ENCODE data around the gene MARK1. TPM values are rescaled to one million over a fixed set of nuclear protein-coding genes. Genes with fewer than 3 reads are reported as not detected.

The MARK1 gene
- total RNA-seq, 1 donor from 2014 or later, result 6.1 TPM

GRCh38 chr1:220687809-220688208 lies 159.9 kb downstream of the MARK1 start:
- Histone ChIP-seq H3K27me3 (ENCODE audit: control insufficient read depth, insufficient read depth, low read length) (peaks cover 3% of the 10 kb centered on the region), H3K36me3 (ENCODE audit: control insufficient read depth, insufficient read depth, low read length) (no peaks in the 10 kb centered on the region), H3K4me3 (ENCODE audit: low read depth, low read length) (no peak overlapping the region)
- no peak for TF ChIP-seq CTCF (IDR thresholded peaks at IDR 0.05; ENCODE audit: insufficient read depth, low read length, poor library complexity, severe bottlenecking)
- no peak for DNase-seq (ENCODE audit: low read depth)

- no peak for DNase-seq (ENCODE audit: low read depth)
- no peaks in the 10 kb centered on the region for H3K36me3 ChIP-seq (ENCODE audit: control insufficient read depth, insufficient read depth, low read length)
- TF ChIP-seq CTCF (IDR thresholded peaks at IDR 0.05; ENCODE audit: insufficient read depth, low read length, poor library complexity, severe bottlenecking), result no peak
- peak overlapping the region; percentile 61 for H3K4me3 ChIP-seq (ENCODE audit: low read depth, low read length)
- H3K27me3 ChIP-seq (ENCODE audit: control insufficient read depth, insufficient read depth, low read length), result peaks cover 3% of the 10 kb centered on the region
These were observed 161.7 kb downstream of the MARK1 start for GRCh38 chr1:220689666-220690065.

- peak; percentile 18 for DNase-seq (ENCODE audit: low read depth)
- peak; percentile 74 for TF ChIP-seq CTCF (IDR thresholded peaks at IDR 0.05; ENCODE audit: insufficient read depth, low read length, poor library complexity, severe bottlenecking)
- peak within 1 kb of the TSS; percentile 61 for H3K4me3 ChIP-seq (ENCODE audit: low read depth, low read length)
- H3K36me3 ChIP-seq (ENCODE audit: control insufficient read depth, insufficient read depth, low read length), result no peaks in the 10 kb centered on the region
- H3K27me3 ChIP-seq (ENCODE audit: control insufficient read depth, insufficient read depth, low read length), result peaks cover 3% of the 10 kb centered on the region
These were observed 162.5 kb downstream of the MARK1 start, which contains the start of gene C1orf115 for GRCh38 chr1:220690140-220691052. TSS of gene C1orf115 (plus strand) at chr1:220690363. CDS start at chr1:220690403, 40 bp downstream.

- DNase-seq (ENCODE audit: low read depth), result no peak
- Histone ChIP-seq H3K36me3 (ENCODE audit: control insufficient read depth, insufficient read depth, low read length) (no peaks in the 10 kb centered on the region), H3K4me3 (ENCODE audit: low read depth, low read length) (peak overlapping the region; percentile 61), H3K27me3 (ENCODE audit: control insufficient read depth, insufficient read depth, low read length) (peaks cover 3% of the 10 kb centered on the region)
- no peak for TF ChIP-seq CTCF (IDR thresholded peaks at IDR 0.05; ENCODE audit: insufficient read depth, low read length, poor library complexity, severe bottlenecking)
These were observed 163.2 kb downstream of the MARK1 start for GRCh38 chr1:220691053-220691684.

GRCh38 chr1:220692436-220693228 lies 164.7 kb downstream of the MARK1 start:
- TF ChIP-seq CTCF (IDR thresholded peaks at IDR 0.05; ENCODE audit: insufficient read depth, low read length, poor library complexity, severe bottlenecking), result no peak

More at GRCh38 chr1:220692436-220693228, 164.7 kb downstream of the MARK1 start:
- Histone ChIP-seq H3K36me3 (ENCODE audit: control insufficient read depth, insufficient read depth, low read length) (no peaks in the 10 kb centered on the region), H3K27me3 (ENCODE audit: control insufficient read depth, insufficient read depth, low read length) (peaks cover 3% of the 10 kb centered on the region), H3K4me3 (ENCODE audit: low read depth, low read length) (no peak overlapping the region)
- no peak for DNase-seq (ENCODE audit: low read depth)
